Measurements from ENCODE around the gene OAT.
"Not testable (repeated sequence)": the region's sequence is repeated elsewhere in the genome, so short reads cannot be mapped to it uniquely, and the experiment has no call there.

The OAT gene

GRCh38 chr10:124447751-124448466, 29.2 kb upstream of the OAT start:
- no peak for DNase-seq (ENCODE audit: low read depth in 1 of 2, low spot score in 1 of 2)

- no peak for DNase-seq (ENCODE audit: low read depth in 1 of 2, low spot score in 1 of 2)
Measured at GRCh38 chr10:124446830-124447750, 28.4 kb upstream of the OAT start.

GRCh38 chr10:124441694-124442093, 23.0 kb upstream of the OAT start:
- DNase-seq (ENCODE audit: low read depth in 1 of 2, low spot score in 1 of 2), result not testable (repeated sequence)

DNA sequence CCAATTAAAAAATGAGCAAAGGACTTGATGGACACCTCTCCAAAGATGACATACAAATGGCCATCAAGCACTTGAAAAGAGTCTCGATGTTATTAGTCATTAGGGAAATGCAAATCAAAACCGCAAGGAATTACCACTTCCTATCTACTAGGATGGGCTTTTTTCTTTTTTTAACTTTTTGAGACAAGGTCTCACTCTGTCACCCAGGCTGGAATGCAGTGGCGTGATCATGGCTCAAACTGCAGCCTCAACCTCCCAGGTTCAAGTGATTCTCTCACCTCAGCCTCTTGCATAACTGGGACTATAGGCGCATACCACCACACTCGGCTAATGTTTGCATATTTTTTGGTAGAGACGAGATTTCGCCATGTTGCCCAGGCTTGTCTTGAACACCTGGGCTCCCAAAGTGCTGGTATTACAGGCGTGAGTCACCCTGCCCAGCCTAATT, 17.5 kb upstream of the OAT start:
- DNase-seq (ENCODE audit: low read depth in 1 of 2, low spot score in 1 of 2), result no peak

GRCh38 chr10:124435683-124436082, 17.0 kb upstream of the OAT start:
- DNase-seq (ENCODE audit: low read depth in 1 of 2, low spot score in 1 of 2), result not testable (repeated sequence)

DNA sequence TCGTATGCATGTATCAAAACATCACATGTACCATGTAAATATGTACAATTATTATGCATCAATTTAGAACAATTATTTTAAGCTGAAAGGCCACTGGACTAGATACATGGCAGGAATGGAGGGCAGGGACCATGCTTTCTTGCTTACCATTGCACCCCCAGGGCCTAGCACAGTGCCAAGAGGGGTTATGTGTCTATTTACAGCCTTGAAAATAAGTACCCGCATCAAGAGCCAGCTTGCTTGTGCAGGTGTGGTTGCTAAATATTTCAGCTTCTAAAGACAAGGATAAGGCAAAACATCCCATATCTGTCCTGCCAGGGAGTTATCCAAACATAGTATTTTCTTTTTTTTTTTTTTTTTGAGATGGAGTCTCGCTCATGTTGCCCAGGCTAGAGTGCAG, 14.7 kb upstream of the OAT start:
- DNase-seq (ENCODE audit: low read depth in 1 of 2, low spot score in 1 of 2), result no peak

- DNase-seq (ENCODE audit: low read depth in 1 of 2, low spot score in 1 of 2), result no peak
Measured at GRCh38 chr10:124430077-124430476, 11.4 kb upstream of the OAT start.

DNA sequence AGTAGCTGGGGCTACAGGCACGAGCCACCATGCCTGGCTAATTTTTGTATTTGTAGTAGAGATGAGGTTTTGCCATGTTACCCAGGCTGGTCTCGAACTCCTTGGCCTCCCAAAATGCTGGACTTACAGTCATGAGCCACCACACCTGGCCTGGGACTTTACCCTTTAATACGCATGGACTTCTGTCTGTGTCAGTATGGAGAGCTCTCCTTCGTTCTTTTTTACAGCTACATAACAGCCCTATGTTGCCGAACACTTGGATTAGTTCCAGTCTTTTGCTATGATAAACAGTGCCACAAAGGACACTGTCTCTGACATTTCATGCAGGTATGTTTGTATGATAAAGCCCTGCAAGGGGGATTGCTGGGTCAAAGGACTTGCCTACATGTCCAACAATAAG, 10.9 kb upstream of the OAT start:
- no peak for DNase-seq (ENCODE audit: low read depth in 1 of 2, low spot score in 1 of 2)

GRCh38 chr10:124428207-124428777, 9.6 kb upstream of the OAT start:
- DNase-seq (ENCODE audit: low read depth in 1 of 2, low spot score in 1 of 2), result no peak

DNA sequence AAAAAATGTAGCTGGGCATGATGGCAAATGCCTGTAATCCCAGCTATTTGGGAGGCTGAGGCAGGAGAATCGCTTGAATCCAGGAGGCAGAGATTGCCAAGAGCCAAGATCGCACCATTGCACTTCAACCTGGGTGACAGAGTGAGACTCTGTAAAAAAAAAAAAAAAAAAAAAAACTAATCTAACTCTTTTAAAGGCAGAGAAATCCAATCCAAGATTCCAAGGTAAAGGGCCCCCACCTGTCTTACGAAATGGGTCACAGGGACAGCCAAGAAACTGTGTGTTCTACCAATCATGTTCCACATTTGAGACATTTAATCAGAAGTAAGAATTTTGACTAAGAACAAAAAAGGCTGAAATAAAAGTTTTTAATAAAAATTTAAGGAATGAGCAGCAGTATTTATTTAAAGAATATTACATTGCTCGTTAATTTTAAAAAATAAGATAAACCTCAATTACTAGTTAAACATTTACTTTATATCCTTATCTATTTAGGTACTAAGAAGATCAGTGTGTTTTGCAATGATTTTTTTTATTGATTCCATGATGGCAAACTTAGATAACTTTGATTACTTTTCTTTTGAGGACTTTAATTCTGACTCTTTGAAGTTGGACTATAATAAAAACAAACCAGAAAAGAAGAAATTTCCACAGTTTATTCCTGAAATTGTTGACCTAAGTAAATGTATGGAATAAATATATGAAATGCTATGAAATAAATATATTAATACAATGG, 6.7 kb upstream of the OAT start:
- DNase-seq (ENCODE audit: low read depth in 1 of 2, low spot score in 1 of 2), result no peak

GRCh38 chr10:124423813-124424212, 5.1 kb upstream of the OAT start:
- DNase-seq (ENCODE audit: low read depth in 1 of 2, low spot score in 1 of 2), result no peak

GRCh38 chr10:124422742-124423141, 4.0 kb upstream of the OAT start:
- DNase-seq (ENCODE audit: low read depth in 1 of 2, low spot score in 1 of 2), result no peak

DNA sequence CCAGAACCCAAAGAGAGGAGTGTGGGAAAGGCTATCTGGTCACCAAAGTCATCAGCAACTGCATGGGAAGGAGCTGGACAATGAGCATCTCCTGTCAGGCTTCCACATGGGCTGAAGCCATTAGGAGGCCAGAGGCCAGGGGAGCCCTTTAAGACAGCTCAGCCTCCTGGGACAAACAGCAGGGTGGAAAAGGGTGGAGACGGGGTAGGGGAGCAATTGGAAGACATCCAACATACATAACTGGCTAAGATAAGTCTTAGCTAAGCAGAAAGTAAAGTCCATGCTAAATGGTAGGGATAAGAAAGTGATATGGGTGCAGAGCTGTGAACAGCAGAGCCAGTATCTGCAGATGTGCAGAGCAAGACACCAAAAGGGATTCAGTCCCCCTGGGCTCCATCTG, 1.5 kb upstream of the OAT start:
- no peak for DNase-seq (ENCODE audit: low read depth in 1 of 2, low spot score in 1 of 2)

- no peak for DNase-seq (ENCODE audit: low read depth in 1 of 2, low spot score in 1 of 2)
Measured at GRCh38 chr10:124419635-124420034, 912 bp upstream of the OAT start.

DNA sequence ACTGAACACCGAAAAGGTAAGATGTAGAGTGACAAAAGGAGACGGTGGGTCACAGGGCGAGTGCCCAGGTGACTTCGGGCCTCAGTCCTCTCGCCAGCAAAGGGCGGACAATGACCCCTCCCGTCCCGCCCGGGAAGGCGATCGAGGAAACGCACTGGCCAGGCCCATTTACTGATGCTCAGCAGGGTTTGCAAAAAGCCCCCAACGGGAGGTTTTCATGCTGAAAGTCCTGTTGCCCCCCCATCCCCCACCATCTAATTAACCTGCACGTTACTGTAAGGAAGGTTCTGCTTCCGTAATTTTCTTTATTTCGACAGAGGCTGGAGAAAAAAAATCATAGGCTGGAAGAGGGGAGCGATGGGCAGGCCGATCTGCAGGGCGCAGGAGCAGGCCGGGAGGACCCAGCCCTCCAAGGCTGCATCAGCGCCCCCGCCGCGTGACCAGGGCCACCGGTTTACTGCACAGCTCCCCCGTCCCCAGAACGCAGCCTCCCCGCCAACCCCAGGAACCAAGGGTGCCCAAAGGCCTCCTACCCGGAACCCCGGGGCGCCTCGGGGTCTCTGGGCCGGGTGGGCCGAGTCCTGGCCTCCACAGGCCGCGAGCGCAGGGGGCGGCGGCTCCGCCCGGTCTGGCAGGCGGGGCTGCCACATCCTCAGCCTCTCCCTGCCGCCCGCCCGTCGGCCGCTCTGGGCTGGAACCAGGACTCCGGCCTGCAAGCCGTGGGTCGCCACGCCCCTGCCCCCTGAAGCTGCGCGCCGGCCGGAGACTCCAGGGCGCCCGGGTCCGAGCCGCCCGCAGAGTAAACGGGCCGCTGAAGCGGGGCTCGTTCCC, 613 bp downstream of the OAT start:
- DNase-seq (ENCODE audit: low read depth in 1 of 2, low spot score in 1 of 2), result peak; percentile 5 to 12

DNA sequence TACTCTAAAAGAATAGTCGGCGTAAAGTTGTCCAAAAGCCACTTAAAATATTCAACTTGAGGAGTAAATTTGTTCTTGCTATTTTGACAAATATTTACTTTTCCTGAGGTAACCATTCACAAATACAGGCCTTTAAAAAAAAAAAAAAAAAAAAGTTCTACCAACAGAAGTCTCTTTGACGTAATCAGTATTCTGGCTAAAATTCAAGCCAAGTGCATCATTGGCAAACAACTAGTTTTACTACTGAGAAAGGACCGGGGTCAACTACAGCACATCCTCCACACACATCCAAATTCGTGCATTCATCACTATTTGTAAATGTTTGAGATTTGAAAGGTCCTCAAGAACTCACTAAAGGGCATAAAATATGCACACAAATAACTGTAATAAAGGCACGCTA, 2.0 kb downstream of the OAT start:
- DNase-seq (ENCODE audit: low read depth in 1 of 2, low spot score in 1 of 2), result no peak

DNA sequence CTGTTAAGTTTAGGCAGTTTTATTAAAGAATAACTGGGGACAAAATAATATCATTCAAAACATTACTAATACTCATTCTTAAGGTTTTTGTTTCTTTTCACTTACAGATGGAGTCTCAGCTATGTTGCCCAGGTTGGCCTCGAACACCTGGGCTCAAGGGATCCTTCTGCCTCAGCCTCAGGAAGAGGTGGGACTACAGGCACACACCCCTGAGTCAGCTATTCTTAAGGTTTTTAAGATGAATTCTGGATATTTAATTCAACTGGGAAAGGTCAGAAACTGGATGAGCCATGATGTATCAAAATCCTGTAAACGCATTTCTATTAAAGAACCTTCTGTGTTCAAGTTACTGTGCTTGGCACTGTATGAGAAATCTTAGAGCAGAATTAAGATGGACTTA, 3.5 kb downstream of the OAT start:
- DNase-seq (ENCODE audit: low read depth in 1 of 2, low spot score in 1 of 2), result no peak

DNA sequence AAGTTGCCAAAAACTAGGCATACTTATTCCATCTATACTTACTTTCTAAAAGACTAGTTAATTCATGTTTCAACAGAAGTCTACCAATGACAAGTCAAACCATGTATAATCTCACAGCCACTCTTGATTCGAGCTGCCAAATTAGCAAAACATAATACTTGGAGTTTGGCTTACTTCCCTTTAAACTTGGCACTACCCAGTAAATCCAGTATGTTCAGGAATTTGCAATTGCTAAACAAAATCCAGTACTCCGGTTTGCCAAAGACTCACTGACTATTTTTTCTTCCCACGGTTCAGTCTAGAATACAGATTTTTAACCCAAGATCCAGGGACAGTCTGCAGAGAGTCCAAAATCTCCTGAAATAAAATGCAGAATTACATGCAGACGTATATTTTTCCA, 4.6 kb downstream of the OAT start:
- no peak for DNase-seq (ENCODE audit: low read depth in 1 of 2, low spot score in 1 of 2)

- DNase-seq (ENCODE audit: low read depth in 1 of 2, low spot score in 1 of 2), result no peak
Measured at GRCh38 chr10:124409696-124410095, 9.0 kb downstream of the OAT start.

GRCh38 chr10:124408357-124408756, 10.4 kb downstream of the OAT start:
- DNase-seq (ENCODE audit: low read depth in 1 of 2, low spot score in 1 of 2), result no peak

Data from activated CD4-positive, alpha-beta T cell treated with anti-CD3 and anti-CD28 coated beads, Interleukin-2, amount 50 U/mL, for 24 hours (primary cell).